Measurements from ENCODE around the gene TMEM132E.

DNA sequence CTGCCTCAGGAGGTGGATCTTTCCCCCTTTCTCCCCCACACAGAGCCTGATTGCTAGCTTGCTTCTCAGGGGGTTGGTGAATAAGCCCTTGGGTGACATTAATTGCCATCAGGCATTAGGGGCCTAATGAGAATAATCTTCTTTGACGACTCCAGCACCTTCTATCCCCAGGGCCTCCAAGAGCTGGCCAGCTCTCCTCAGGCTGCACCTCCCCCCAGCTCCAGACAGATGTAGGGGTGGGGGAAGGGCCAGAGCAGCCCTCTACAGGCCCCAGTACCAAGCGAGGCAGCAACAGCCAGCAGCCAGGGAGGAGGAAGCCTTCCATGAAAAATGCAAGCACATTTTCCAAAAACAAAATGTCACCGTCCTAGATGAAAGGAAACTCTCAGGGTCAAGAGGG, 1.4 kb upstream of the TMEM132E start:
- TF ChIP-seq, protein P1, sequence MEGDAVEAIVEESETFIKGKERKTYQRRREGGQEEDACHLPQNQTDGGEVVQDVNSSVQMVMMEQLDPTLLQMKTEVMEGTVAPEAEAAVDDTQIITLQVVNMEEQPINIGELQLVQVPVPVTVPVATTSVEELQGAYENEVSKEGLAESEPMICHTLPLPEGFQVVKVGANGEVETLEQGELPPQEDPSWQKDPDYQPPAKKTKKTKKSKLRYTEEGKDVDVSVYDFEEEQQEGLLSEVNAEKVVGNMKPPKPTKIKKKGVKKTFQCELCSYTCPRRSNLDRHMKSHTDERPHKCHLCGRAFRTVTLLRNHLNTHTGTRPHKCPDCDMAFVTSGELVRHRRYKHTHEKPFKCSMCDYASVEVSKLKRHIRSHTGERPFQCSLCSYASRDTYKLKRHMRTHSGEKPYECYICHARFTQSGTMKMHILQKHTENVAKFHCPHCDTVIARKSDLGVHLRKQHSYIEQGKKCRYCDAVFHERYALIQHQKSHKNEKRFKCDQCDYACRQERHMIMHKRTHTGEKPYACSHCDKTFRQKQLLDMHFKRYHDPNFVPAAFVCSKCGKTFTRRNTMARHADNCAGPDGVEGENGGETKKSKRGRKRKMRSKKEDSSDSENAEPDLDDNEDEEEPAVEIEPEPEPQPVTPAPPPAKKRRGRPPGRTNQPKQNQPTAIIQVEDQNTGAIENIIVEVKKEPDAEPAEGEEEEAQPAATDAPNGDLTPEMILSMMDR (IDR thresholded peaks at IDR 0.05; ENCODE audit: poor library complexity), result no peak
- no peak for TF ChIP-seq EZH2phosphoT487 (IDR thresholded peaks at IDR 0.05; ENCODE audit: low read depth, severe bottlenecking, unreplicated experiment)
